Left forelimb (tissue), 1 donor: ENCODE data around the gene ERLIN1.
"Not testable (repeated sequence)": the region's sequence is repeated elsewhere in the genome, so short reads cannot be mapped to it uniquely, and the experiment has no call there.

Experiments
- DNase-seq: peaks from one replicate; pipeline ENCODE4 v3.0.0-alpha.2; 2018; ENCODE audit warnings: low spot score

The ERLIN1 gene

DNA sequence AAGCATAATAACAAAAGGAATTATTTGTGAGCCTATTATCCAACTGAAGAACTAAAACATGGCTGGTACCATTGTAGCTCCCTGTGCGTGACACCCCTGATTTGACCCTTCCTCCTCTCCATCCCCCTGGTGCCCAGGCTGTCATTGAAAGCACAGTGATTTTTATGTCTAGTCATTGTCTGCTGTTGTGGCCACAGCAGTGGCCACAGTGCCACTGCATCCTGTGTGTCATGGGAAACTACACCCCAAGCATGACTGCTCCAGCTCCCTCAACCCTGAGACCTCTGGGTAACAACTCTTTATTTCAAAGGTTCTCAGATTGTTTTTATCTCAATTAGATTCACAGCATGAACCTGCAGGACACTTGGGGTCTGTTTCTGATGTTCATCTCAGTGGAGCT lies 52.0 kb downstream of the ERLIN1 start:
- DNase-seq: no peak

GRCh38 chr10:100132427-100132826 lies 53.4 kb downstream of the ERLIN1 start:
- DNase-seq: no peak

DNA sequence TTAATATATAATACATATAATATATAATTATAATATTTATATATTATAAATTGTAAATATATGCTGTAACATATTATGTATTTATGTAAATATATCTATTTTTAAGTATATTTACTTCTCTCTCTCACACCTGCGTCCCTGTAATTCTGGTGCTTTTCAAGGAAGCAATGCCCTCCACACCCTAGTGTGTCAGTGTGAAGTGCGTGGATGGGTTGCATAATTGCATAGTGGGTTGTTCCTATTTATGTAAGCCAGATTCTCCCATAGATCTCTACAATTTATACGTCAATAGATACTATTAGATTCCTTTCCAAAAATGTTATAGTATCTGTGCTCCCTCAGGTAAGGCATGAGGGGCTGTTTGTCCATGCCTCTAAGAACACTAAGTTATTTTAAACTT lies 54.3 kb downstream of the ERLIN1 start:
- DNase-seq: no peak

DNA sequence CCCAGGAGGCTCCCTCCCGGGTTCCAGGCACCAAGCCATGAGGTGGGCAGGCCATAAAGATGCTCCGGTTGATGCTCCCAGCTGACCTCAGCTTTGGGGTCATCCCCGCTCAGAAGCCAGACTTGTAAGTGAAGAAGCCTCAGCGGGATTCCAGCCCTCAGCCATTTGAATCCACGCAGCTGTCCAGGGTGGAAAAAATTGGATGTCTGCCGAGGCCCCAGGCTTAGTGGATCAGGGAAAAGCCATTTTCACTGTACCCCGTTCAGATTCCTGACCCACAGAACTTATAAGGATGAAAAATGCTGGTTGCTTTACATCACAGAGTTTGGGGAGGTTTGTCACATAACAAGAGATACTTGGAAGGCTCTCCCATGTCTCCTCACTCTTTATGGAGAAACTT lies 55.0 kb downstream of the ERLIN1 start:
- DNase-seq: no peak

- DNase-seq: no peak
These were observed 56.4 kb downstream of the ERLIN1 start for GRCh38 chr10:100129424-100129823.

- no peak for DNase-seq
These were observed 56.9 kb downstream of the ERLIN1 start for GRCh38 chr10:100128951-100129350.

DNA sequence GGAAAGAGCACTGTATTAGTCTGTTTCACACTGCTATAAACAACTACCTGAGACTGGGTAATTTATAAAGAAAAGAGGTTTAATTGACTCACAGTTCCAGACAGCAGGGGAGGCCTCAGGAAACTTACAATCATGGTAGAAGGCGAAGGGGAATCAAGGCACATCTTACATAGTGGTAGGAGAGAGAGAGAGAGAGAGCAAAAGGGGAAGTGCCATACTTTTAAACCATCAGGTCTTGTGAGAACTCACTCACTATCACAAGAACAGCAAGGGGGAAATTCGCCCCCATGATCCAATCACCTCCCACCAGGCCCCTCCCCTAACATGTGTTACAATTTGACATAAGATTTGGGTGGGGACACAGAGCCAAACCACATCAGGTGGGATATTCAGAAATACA lies 60.5 kb downstream of the ERLIN1 start:
- not testable (repeated sequence) for DNase-seq

- no peak for DNase-seq
These were observed 61.7 kb downstream of the ERLIN1 start for GRCh38 chr10:100124097-100124496.

GRCh38 chr10:100122780-100123179 lies 63.0 kb downstream of the ERLIN1 start:
- DNase-seq: no peak

DNA sequence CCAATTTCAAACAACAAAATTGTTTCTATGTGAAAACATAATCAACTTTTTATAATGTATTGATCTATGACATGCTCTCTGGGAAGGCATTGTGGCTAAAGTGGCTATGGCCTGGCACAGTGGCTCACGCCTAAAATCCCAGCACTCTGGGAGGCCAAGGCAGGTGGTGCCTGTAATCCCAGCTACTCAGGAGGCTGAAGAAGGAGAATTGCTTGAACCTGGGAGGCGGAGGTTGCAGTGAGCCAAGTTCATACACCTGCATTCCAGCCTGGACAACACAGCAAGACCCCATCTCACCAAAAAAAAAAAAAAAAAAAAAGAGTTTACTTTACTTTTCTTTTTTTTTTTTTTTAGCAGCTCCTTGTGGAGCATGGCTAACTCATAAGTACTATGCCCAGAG lies 65.3 kb downstream of the ERLIN1 start:
- no peak for DNase-seq

GRCh38 chr10:100119726-100120125 lies 66.1 kb downstream of the ERLIN1 start:
- DNase-seq: no peak

- no peak for DNase-seq
These were observed 70.7 kb downstream of the ERLIN1 start for GRCh38 chr10:100114976-100115770.

- no peak for DNase-seq
These were observed 71.4 kb downstream of the ERLIN1 start for GRCh38 chr10:100114460-100114859.

GRCh38 chr10:100109670-100110069 lies 76.2 kb downstream of the ERLIN1 start:
- DNase-seq: no peak

GRCh38 chr10:100106865-100107264 lies 79.0 kb downstream of the ERLIN1 start:
- DNase-seq: no peak

DNA sequence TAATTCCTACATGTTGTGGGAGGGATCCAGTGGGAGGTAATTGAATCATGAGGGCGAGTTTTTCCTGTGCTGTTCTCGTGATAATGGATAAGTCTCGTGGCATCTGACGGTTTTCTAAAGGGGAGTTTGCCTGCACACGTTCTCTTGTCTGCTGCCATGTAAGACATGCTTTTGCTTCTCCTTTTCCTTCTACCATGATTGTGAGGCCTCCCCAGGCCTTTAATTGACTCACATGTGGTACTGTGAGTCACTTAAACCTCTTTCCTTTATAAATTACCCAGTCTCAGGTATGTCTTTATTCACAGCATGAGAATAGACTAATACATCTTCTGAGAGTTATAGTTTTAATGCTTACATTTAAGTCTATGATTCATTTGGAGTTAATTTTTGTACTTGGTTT lies 81.5 kb downstream of the ERLIN1 start:
- DNase-seq: no peak

- DNase-seq: no peak
These were observed 82.2 kb downstream of the ERLIN1 start for GRCh38 chr10:100103581-100103980.

DNA sequence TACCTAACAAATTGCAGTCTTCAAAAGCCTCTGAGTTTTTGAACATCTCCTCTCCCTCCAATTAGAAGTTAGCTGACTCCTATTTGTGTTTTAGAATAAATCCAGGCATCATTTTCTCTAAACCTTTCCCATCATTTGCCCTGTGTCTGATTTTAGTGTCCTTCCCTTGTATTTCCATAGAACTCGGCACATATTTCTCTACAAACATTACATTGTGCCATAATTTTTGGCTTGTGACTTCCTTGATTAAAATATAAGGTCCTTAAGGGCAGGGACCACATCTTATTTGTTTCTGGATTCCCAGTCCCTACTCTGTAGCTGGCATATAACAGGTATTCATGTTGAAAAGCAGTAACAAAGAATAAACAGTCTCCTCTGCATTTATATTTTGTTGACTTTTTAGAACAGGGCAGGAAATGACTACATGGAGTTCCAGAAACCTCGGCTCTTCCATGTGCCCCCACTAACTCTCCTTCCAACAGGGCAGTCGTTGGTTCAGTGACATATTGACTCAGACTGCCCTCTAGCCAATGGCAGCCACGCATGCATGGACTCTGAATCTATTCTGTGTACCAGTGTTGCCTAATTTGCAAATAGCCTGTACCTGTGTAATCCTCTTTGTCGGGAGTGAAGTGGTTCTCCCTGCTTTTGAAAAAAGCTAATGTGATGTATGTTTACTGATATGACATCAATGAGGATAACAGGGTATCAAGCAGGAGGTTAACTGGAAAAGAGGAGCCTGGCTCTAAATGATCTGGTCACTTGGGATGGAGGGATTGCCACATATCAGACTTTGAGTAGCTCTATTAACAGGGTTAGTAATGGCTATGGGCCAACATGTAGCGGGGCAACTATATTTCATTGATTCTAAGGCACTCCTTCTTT lies 84.4 kb downstream of the ERLIN1 start:
- DNase-seq: no peak

DNA sequence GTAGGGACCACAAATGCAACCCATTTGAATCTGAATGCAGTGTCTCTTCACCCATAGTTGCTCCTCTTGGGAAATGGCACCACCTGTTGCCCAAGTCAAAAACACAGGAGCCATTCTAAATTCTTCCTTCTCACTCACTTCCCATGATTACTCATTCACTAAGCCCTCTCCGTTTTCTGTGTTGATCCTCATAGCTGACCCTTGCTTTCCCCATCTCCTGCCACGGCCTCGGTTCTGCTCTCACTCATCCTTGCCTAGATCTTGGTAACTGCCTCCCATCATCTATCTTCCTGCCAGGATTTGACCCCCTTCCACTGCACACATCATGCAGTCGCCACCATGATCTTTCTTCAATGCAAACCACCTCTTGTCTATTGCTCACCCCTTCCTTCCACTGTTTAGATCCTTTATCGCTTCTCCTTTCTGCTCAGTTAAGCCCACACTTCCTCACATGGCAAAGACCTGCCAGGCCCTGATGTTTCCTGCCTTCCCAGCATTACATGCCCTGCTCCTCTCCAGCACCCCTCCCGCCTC lies 85.1 kb downstream of the ERLIN1 start:
- no peak for DNase-seq
